TTC549 (cell line): ENCODE measurements around the gene WDR27.
"Not testable (repeated sequence)": the region's sequence is repeated elsewhere in the genome, so short reads cannot be mapped to it uniquely, and the experiment has no call there.

Experiments used
- FAIRE-seq: peaks from 2 replicates; lab custom pipeline; 2012; peaks lifted over from hg19 to GRCh38; lab: Jason Lieb, UNC

Gene WDR27

GRCh38 chr6:169660751-169661390, 41.0 kb downstream of the WDR27 start:
- FAIRE-seq: no peak

- FAIRE-seq: no peak
Observed at GRCh38 chr6:169659820-169660610, 41.8 kb downstream of the WDR27 start.

GRCh38 chr6:169657284-169657610, 44.6 kb downstream of the WDR27 start:
- FAIRE-seq: no peak

- FAIRE-seq: no peak
Observed at GRCh38 chr6:169656546-169657283, 45.1 kb downstream of the WDR27 start.

- FAIRE-seq: no peak
Observed at GRCh38 chr6:169654598-169655391, 47.0 kb downstream of the WDR27 start.

- FAIRE-seq: no peak
Observed at GRCh38 chr6:169653691-169654090, 48.1 kb downstream of the WDR27 start.

- no peak for FAIRE-seq
Observed at GRCh38 chr6:169652896-169653295, 48.9 kb downstream of the WDR27 start.

GRCh38 chr6:169651498-169651897, 50.3 kb downstream of the WDR27 start:
- FAIRE-seq: no peak

- FAIRE-seq: no peak
Observed at GRCh38 chr6:169650959-169651292, 50.9 kb downstream of the WDR27 start.

- FAIRE-seq: no peak
Observed at GRCh38 chr6:169650241-169650958, 51.4 kb downstream of the WDR27 start.

- FAIRE-seq: no peak
Observed at GRCh38 chr6:169648617-169649016, 53.2 kb downstream of the WDR27 start.

- no peak for FAIRE-seq
Observed at GRCh38 chr6:169648092-169648491, 53.7 kb downstream of the WDR27 start.

- FAIRE-seq: no peak
Observed at GRCh38 chr6:169647637-169648036, 54.2 kb downstream of the WDR27 start.

- no peak for FAIRE-seq
Observed at GRCh38 chr6:169646906-169647567, 54.8 kb downstream of the WDR27 start.

GRCh38 chr6:169645459-169645858, 56.4 kb downstream of the WDR27 start:
- FAIRE-seq: not testable (repeated sequence)

GRCh38 chr6:169643521-169643920, 58.3 kb downstream of the WDR27 start:
- FAIRE-seq: no peak

GRCh38 chr6:169642455-169642854, 59.4 kb downstream of the WDR27 start:
- no peak for FAIRE-seq

GRCh38 chr6:169641461-169642085, 60.3 kb downstream of the WDR27 start:
- FAIRE-seq: no peak

- FAIRE-seq: no peak
Observed at GRCh38 chr6:169640983-169641382, 60.8 kb downstream of the WDR27 start.

GRCh38 chr6:169640351-169640852, 61.4 kb downstream of the WDR27 start:
- no peak for FAIRE-seq
